ENCODE measurements around the gene SGCA. TPM values are rescaled to one million over a fixed set of nuclear protein-coding genes. Genes with fewer than 3 reads are reported as not detected.

Gene SGCA
- total and polyA plus RNA-seq, 2 of the 8 experiments (the other 6 are each of a cell fraction or from before 2014, with no cell fraction given) = 0.12 TPM; not detected in 1

- TF ChIP-seq BRCA1 (IDR thresholded peaks at IDR 0.05; ENCODE audit: low read depth, low read length) = no peak
- TF ChIP-seq FOSL1 (IDR thresholded peaks at IDR 0.05; ENCODE audit: insufficient read depth, low read depth, low read length) = no peak
- no peak for TF ChIP-seq MAFK (IDR thresholded peaks at IDR 0.05; ENCODE audit: low read depth, low read length)
- no peak for TF ChIP-seq SAP30 (IDR thresholded peaks at IDR 0.05; ENCODE audit: insufficient read depth, insufficient replicate concordance, low read length)
- TF ChIP-seq YY1 (IDR thresholded peaks at IDR 0.05; ENCODE audit: low read depth, low read length) = no peak
Measured at GRCh38 chr17:50148226-50149090, 17.3 kb upstream of the SGCA start (continued).
